ENCODE results near the gene TTLL7. TPM values are rescaled to one million over a fixed set of nuclear protein-coding genes. Genes with fewer than 3 reads are reported as not detected.

The TTLL7 gene
- total RNA-seq, 2 donors from 2014 or later = 3.4 to 3.7 TPM

GRCh38 chr1:83896299-83896698 lies 102.6 kb downstream of the TTLL7 start:
- no peaks in the 10 kb centered on the region for H3K9me3 Mint-ChIP-seq
- WGBS, 2 experiments (ENCODE audit: insufficient coverage in 1 of 2, insufficient read length in 1 of 2) = 94 to 100% methylated on average over 5 to 6 of the region's 6 CpGs
- no peaks in the 10 kb centered on the region for H3K27me3 ChIP-seq (ENCODE audit: control insufficient read depth, insufficient read depth, low read length, poor library complexity, severe bottlenecking)

GRCh38 chr1:83889707-83890106 lies 109.2 kb downstream of the TTLL7 start:
- no peak overlapping the region for H3K4me3 Mint-ChIP-seq
- H3K27me3 ChIP-seq (ENCODE audit: control insufficient read depth, insufficient read depth, low read length, poor library complexity, severe bottlenecking) = no peaks in the 10 kb centered on the region
- H3K9me3 Mint-ChIP-seq = no peaks in the 10 kb centered on the region
- H3K9me3 ChIP-seq (ENCODE audit: control insufficient read depth, low read length) = peaks cover 4% of the 10 kb centered on the region
- no peak overlapping the region for H3K9ac ChIP-seq (ENCODE audit: extremely low read depth, low read length, poor library complexity, severe bottlenecking)
- no peaks in the 10 kb centered on the region for H3K4me1 Mint-ChIP-seq
- no peak overlapping the region for H3K27ac ChIP-seq (ENCODE audit: low read depth, low read length)
- no peaks in the 10 kb centered on the region for H3K4me1 ChIP-seq (ENCODE audit: control insufficient read depth, insufficient read depth, low read length)
- H3K27me3 Mint-ChIP-seq (ENCODE audit: insufficient read depth) = no peaks in the 10 kb centered on the region
- TF ChIP-seq CTCF (conservative IDR thresholded peaks at IDR 0.05) = no peak
- H3K4me3 ChIP-seq (ENCODE audit: low read length) = no peak overlapping the region
- H3K36me3 Mint-ChIP-seq (ENCODE audit: low read depth) = no peaks in the 10 kb centered on the region
- H3K36me3 ChIP-seq (ENCODE audit: control insufficient read depth, insufficient read depth, low read length) = no peaks in the 10 kb centered on the region
- 75 to 88% methylated on average over 1 to 2 of the region's 2 CpGs for WGBS, 2 experiments (ENCODE audit: insufficient coverage in 1 of 2, insufficient read length in 1 of 2)
- DNase-seq = no peak
- no peak overlapping the region for H3K27ac Mint-ChIP-seq

More at GRCh38 chr1:83896299-83896698, 102.6 kb downstream of the TTLL7 start:
- Mint-ChIP-seq H3K36me3 (ENCODE audit: low read depth) (no peaks in the 10 kb centered on the region), H3K27me3 (ENCODE audit: insufficient read depth) (no peaks in the 10 kb centered on the region), H3K4me3 (no peak overlapping the region), H3K27ac (no peak overlapping the region), H3K4me1 (peaks cover 2% of the 10 kb centered on the region)
- Histone ChIP-seq H3K4me3 (ENCODE audit: low read length) (no peak overlapping the region), H3K36me3 (ENCODE audit: control insufficient read depth, insufficient read depth, low read length) (no peaks in the 10 kb centered on the region), H3K9ac (ENCODE audit: extremely low read depth, low read length, poor library complexity, severe bottlenecking) (no peak overlapping the region), H3K27ac (ENCODE audit: low read depth, low read length) (no peak overlapping the region), H3K4me1 (ENCODE audit: control insufficient read depth, insufficient read depth, low read length) (no peaks in the 10 kb centered on the region), H3K9me3 (ENCODE audit: control insufficient read depth, low read length) (no peaks in the 10 kb centered on the region)
- DNase-seq = no peak
- no peak for TF ChIP-seq CTCF (conservative IDR thresholded peaks at IDR 0.05)

GRCh38 chr1:83887483-83887882 lies 111.4 kb downstream of the TTLL7 start:
- Histone ChIP-seq H3K27me3 (ENCODE audit: control insufficient read depth, insufficient read depth, low read length, poor library complexity, severe bottlenecking) (no peaks in the 10 kb centered on the region), H3K4me1 (ENCODE audit: control insufficient read depth, insufficient read depth, low read length) (no peaks in the 10 kb centered on the region), H3K27ac (ENCODE audit: low read depth, low read length) (no peak overlapping the region), H3K4me3 (ENCODE audit: low read length) (no peak overlapping the region), H3K9me3 (ENCODE audit: control insufficient read depth, low read length) (peaks cover 4% of the 10 kb centered on the region), H3K36me3 (ENCODE audit: control insufficient read depth, insufficient read depth, low read length) (no peaks in the 10 kb centered on the region), H3K9ac (ENCODE audit: extremely low read depth, low read length, poor library complexity, severe bottlenecking) (no peak overlapping the region)
- no peak for DNase-seq
- Mint-ChIP-seq H3K4me1 (no peaks in the 10 kb centered on the region), H3K4me3 (no peak overlapping the region), H3K36me3 (ENCODE audit: low read depth) (no peaks in the 10 kb centered on the region), H3K27ac (no peak overlapping the region), H3K27me3 (ENCODE audit: insufficient read depth) (no peaks in the 10 kb centered on the region), H3K9me3 (no peaks in the 10 kb centered on the region)
- no peak for TF ChIP-seq CTCF (conservative IDR thresholded peaks at IDR 0.05)
- WGBS, 2 experiments (ENCODE audit: insufficient coverage in 1 of 2, insufficient read length in 1 of 2) = 65 to 100% methylated on average over 1 to 2 of the region's 3 CpGs

Measured in endodermal cell (in vitro differentiated cells).